ENCODE measurements around the gene MIF4GD. TPM values are rescaled to one million over a fixed set of nuclear protein-coding genes. Genes with fewer than 3 reads are reported as not detected.
A peak's percentile ranks its signal among the peaks of the same experiment; 100 is the strongest.

Gene MIF4GD
- total and polyA plus RNA-seq, 9 of the 15 experiments (the other 6 are each of a cell fraction or from before 2014, with no cell fraction given), result 11.8 to 63.8 (median 28.1) TPM

- CTCF ChIA-PET (ENCODE audit: low intra/inter-chr PET ratio), result interaction anchor here (0.6 kb wide), 1 partner anchor 555 kb away, joined by 4 read pairs; no protein-coding TSS in a partner anchor
- POLR2A ChIA-PET, result interaction anchor here (0.6 to 4.5 kb wide), 9 partner anchors 8 to 165 kb away, joined by 3 to 38 read pairs (median 5); partner anchors contain the start of genes ARMC7, GGA3 and MRPS7
- in situ Hi-C loops (cut with MboI), result no loop called here
Measured at GRCh38 chr17:75231741-75232464, 39.1 kb downstream of the MIF4GD start.

More at GRCh38 chr17:75231741-75232464, 39.1 kb downstream of the MIF4GD start:
- peak overlapping the region in 1 of 2 experiments; percentile 43; a peak in 1 of 4 replicates for H3K9ac ChIP-seq (ENCODE audit: insufficient read depth in 1 of 2, low read depth in 2 of 2, low read length in 2 of 2)
- H2AFZ ChIP-seq (ENCODE audit: low read depth, low read length), result no peak overlapping the region
- intact Hi-C loops (cut with micrococcal nuclease), result no loop called here
- no peaks in the 10 kb centered on the region for H4K20me1 ChIP-seq (replicated peaks; ENCODE audit: control insufficient read depth, insufficient read depth, low read length)
- DNase-seq (ENCODE audit: extremely low read depth in 1 of 4, low spot score in 3 of 4) (no peak), FAIRE-seq (no peak), ATAC-seq (no peak)
- BruUV-seq (replicated peaks), result no TSS peak
- no peaks in the 10 kb centered on the region for H3K9me3 ChIP-seq (replicated peaks; ENCODE audit: control insufficient read depth, insufficient read depth, low read depth, low read length)
- 93% methylated on average over 18 of the region's 18 CpGs for WGBS (ENCODE audit: insufficient coverage, low coverage, missing lambda C conversion rate)
- H3K36me3 ChIP-seq (ENCODE audit: control insufficient read depth, insufficient read depth, low read length), result peaks cover 83% of the 10 kb centered on the region
- no peak overlapping the region for H3K4me2 ChIP-seq (ENCODE audit: insufficient read depth, low read length)
- H3K27ac ChIP-seq (ENCODE audit: extremely low read depth, low read depth, low read length), result no peak overlapping the region
- no peak overlapping the region for H3K4me3 ChIP-seq
- H3K27me3 ChIP-seq (ENCODE audit: control insufficient read depth in 2 of 2, insufficient read depth in 2 of 2, low read length in 2 of 2), result no peaks in the 10 kb centered on the region
- H3K9me1 ChIP-seq (ENCODE audit: control insufficient read depth, insufficient read depth, low read length), result no peaks in the 10 kb centered on the region
- H3K4me1 ChIP-seq (replicated peaks in 1 of 2; ENCODE audit: control insufficient read depth in 2 of 2, insufficient read depth in 2 of 2, low read length in 2 of 2), result peaks cover 0 to 3% of the 10 kb centered on the region in 2 experiments; a peak in 1 of 5 replicates
- TF ChIP-seq ZFPM2 (CRISPR knock-in tag; IDR thresholded peaks at IDR 0.05), result no peak
- TF ChIP-seq HDAC2 (IDR thresholded peaks at IDR 0.05), result no peak
- no peak for TF ChIP-seq CLOCK (CRISPR knock-in tag; IDR thresholded peaks at IDR 0.05; ENCODE audit: borderline replicate concordance)
- no peak for TF ChIP-seq JUN (IDR thresholded peaks at IDR 0.05; ENCODE audit: borderline replicate concordance, low read depth, low read length)
- no peak for TF ChIP-seq JUN (CRISPR knock-in tag; IDR thresholded peaks at IDR 0.05; ENCODE audit: borderline replicate concordance)
- H3K79me2 ChIP-seq (ENCODE audit: control insufficient read depth, insufficient read depth, low read length), result no peaks in the 10 kb centered on the region

Data from K562 (cell line).